HG02973 (cell line): Measurements from ENCODE around the gene COMTD1.
"Not testable (repeated sequence)": the region's sequence is repeated elsewhere in the genome, so short reads cannot be mapped to it uniquely, and the experiment has no call there.

Source experiments
- ATAC-seq: cut with Tn5 transposase; IDR thresholded peaks from one replicate; pipeline ENCODE4 v1.9.1; 2021; ENCODE audit warnings: moderate library complexity; ENCODE audit not compliant: unreplicated experiment

The COMTD1 gene

GRCh38 chr10:75223507-75223906, 12.2 kb downstream of the COMTD1 start:
- no peak for ATAC-seq

GRCh38 chr10:75221492-75221891, 14.3 kb downstream of the COMTD1 start:
- ATAC-seq = not testable (repeated sequence)

GRCh38 chr10:75220274-75220673, 15.5 kb downstream of the COMTD1 start:
- ATAC-seq = no peak

GRCh38 chr10:75212343-75212742, 23.4 kb downstream of the COMTD1 start:
- ATAC-seq = no peak

GRCh38 chr10:75211007-75211691, 24.6 kb downstream of the COMTD1 start:
- no peak for ATAC-seq

- ATAC-seq = peak; percentile 74
Measured at GRCh38 chr10:75210282-75211006, 25.3 kb downstream of the COMTD1 start, which contains the start of gene VDAC2. Gene VDAC2, plus strand, starts transcription at chr10:75210796. Its CDS starts 363 bp downstream, at chr10:75211159.

- ATAC-seq = peak; percentile 40
Measured at GRCh38 chr10:75209921-75210281, 25.9 kb downstream of the COMTD1 start.

GRCh38 chr10:75209086-75209920, 26.5 kb downstream of the COMTD1 start:
- no peak for ATAC-seq

- no peak for ATAC-seq
Measured at GRCh38 chr10:75208181-75208580, 27.6 kb downstream of the COMTD1 start.

- no peak for ATAC-seq
Measured at GRCh38 chr10:75207857-75208144, 28.0 kb downstream of the COMTD1 start.

GRCh38 chr10:75207079-75207856, 28.5 kb downstream of the COMTD1 start:
- ATAC-seq = no peak

GRCh38 chr10:75206638-75207037, 29.1 kb downstream of the COMTD1 start:
- not testable (repeated sequence) for ATAC-seq

GRCh38 chr10:75205908-75206307, 29.8 kb downstream of the COMTD1 start:
- ATAC-seq = no peak

- ATAC-seq = no peak
Measured at GRCh38 chr10:75203724-75204123, 32.0 kb downstream of the COMTD1 start.

GRCh38 chr10:75203046-75203620, 32.6 kb downstream of the COMTD1 start:
- ATAC-seq = not testable (repeated sequence)

GRCh38 chr10:75202321-75203045, 33.3 kb downstream of the COMTD1 start:
- no peak for ATAC-seq

GRCh38 chr10:75201793-75202307, 33.9 kb downstream of the COMTD1 start:
- no peak for ATAC-seq

- not testable (repeated sequence) for ATAC-seq
Measured at GRCh38 chr10:75199949-75200348, 35.8 kb downstream of the COMTD1 start.

GRCh38 chr10:75197906-75198305, 37.9 kb downstream of the COMTD1 start:
- no peak for ATAC-seq

GRCh38 chr10:75197066-75197465, 38.7 kb downstream of the COMTD1 start:
- ATAC-seq = no peak
